ENCODE results near the gene FADS1. TPM values are rescaled to one million over a fixed set of nuclear protein-coding genes. Genes with fewer than 3 reads are reported as not detected.

Gene FADS1
- total RNA-seq, 2 experiments from 2014 or later = 63.6 to 68.2 TPM

DNA sequence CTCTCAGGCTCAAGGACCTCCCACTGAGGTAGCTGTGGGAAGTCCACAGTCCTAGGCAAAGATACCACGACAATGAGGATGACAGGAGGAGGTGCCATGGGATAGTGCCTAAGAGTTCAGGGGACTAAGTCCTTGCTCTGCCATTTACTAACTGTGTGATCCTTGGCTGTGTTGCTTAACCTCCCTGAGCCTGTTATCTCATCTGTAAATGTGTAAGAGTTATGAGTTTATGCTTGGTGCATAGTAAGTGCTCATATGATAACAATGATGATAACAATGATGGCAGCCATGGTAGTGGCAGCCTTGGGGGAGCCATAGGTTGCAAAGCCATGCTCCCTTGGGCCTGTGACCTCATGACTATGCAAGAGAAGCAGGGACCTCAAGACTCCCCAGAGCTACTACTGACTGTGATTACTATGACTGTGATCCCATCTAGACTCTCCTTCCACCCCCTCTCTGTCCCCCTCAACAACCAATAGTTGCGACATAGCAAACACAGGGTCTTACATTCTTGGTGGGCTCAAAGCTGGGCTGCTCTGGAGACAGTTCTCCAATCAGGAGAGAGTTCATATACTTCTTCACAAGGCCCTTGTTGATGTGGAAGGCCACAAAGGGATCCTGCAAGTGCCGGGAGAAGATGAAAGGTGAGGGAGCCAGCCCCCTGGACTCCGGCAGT, 3.9 kb downstream of the FADS1 start:
- H3K27ac Mint-ChIP-seq = no peak overlapping the region
- H3K9me3 Mint-ChIP-seq = no peaks in the 10 kb centered on the region
- DNase-seq = no peak
- peaks cover 9% of the 10 kb centered on the region for H3K27me3 Mint-ChIP-seq
- ChIA-PET CTCF (interaction anchor here (6.5 kb wide), 1 partner anchor 16 kb away, joined by 81 read pairs; no protein-coding TSS in a partner anchor), POLR2A (interaction anchor here (0.8 to 5.3 kb wide), 3 partner anchors 11 to 19 kb away, joined by 3 to 81 read pairs (median 6); partner anchors contain the start of genes FEN1 and TMEM258)
- peaks cover 53% of the 10 kb centered on the region for H3K36me3 Mint-ChIP-seq (ENCODE audit: low read depth)
- peaks cover 11% of the 10 kb centered on the region for H3K4me1 Mint-ChIP-seq
- H3K4me3 Mint-ChIP-seq = no peak overlapping the region

DNA sequence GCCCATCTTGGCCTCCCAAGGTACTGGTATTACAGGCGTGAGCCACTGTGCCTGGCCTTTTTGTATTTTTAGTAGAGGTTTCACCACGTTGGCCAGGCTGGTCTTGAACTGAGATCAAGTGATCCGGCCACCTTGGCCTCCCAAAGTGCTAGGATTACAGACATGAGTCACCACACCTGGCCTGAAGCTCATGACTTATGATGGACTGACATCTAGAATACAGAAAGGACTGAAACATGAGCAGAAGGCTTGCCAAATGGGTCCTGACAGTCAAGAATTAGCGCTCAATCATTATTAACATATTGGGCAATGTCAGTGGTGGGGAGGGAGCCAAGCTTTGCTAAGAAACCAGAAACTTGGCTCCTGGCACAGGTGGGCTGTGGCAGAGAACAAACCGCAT, 5.0 kb downstream of the FADS1 start:
- no peak overlapping the region for H3K27ac Mint-ChIP-seq
- H3K36me3 Mint-ChIP-seq (ENCODE audit: low read depth) = peaks cover 63% of the 10 kb centered on the region
- H3K9me3 Mint-ChIP-seq = no peaks in the 10 kb centered on the region
- no peak for DNase-seq
- H3K4me3 Mint-ChIP-seq = no peak overlapping the region
- H3K27me3 Mint-ChIP-seq = no peaks in the 10 kb centered on the region
- peaks cover 9% of the 10 kb centered on the region for H3K4me1 Mint-ChIP-seq
- ChIA-PET POLR2A (interaction anchor here (5.3 kb wide), 1 partner anchor 18 kb away, joined by 81 read pairs; the partner anchor contains the start of genes FEN1 and TMEM258), CTCF (interaction anchor here (6.5 kb wide), 1 partner anchor 15 kb away, joined by 81 read pairs; no protein-coding TSS in a partner anchor)

DNA sequence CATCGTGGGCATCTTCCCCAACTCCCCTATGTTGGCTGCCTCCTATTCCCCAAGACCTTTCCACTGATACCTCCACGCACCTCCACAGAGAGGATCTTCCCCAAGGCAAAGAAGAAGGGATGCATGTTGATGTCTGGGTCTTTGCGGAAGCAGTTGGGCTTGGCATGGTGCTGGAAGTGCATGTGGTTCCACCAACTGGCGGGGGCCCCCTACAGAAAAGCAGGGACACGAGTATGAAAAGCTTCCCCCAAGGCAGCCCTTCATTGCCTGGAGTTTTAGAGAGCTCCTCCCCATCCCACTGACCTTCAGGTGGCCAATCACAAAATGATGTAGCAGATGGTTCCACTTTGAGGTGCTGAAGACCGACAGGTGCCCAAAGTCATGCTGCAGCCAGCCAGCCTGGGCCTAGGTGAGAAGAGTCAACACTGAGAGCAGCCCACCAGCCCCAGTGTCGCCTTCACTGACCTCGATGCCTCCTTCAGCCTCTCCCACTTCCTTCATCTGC, 6.1 kb downstream of the FADS1 start:
- DNase-seq = no peak
- H3K27ac Mint-ChIP-seq = no peak overlapping the region
- peaks cover 9% of the 10 kb centered on the region for H3K4me1 Mint-ChIP-seq
- ChIA-PET CTCF (interaction anchor here (2.1 kb wide), 1 partner anchor 14 kb away, joined by 8 read pairs; no protein-coding TSS in a partner anchor), POLR2A (no interaction called here)
- H3K36me3 Mint-ChIP-seq (ENCODE audit: low read depth) = peaks cover 64% of the 10 kb centered on the region
- H3K27me3 Mint-ChIP-seq = no peaks in the 10 kb centered on the region
- no peak overlapping the region for H3K4me3 Mint-ChIP-seq
- H3K9me3 Mint-ChIP-seq = no peaks in the 10 kb centered on the region

DNA sequence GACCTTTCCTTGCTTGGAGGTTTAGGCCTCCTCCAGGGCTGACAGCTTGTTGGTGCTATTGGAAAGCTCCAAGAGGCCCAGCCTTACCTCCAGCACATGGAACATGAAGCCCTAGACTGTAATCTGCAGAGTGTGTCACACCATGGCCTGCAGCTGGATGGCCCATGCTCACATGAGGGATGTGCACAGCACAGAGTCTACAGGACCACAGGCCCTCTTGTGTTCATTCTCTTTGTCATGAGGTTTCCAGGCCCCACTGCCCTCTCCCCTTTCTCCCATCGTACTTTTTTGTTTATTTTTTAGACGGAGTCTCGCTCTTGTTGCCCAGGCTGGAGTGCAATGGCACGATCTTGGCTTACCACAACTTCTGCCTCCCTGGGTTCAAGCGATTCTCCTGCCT, 10.0 kb downstream of the FADS1 start:
- H3K4me1 Mint-ChIP-seq = no peaks in the 10 kb centered on the region
- peaks cover 64% of the 10 kb centered on the region for H3K36me3 Mint-ChIP-seq (ENCODE audit: low read depth)
- CTCF ChIA-PET = interaction anchor here (1.1 to 3.4 kb wide), 3 partner anchors 9 to 275 kb away, joined by 3 to 32 read pairs (median 5); no protein-coding TSS in a partner anchor
- no peak for DNase-seq
- H3K27ac Mint-ChIP-seq = no peak overlapping the region
- no peaks in the 10 kb centered on the region for H3K27me3 Mint-ChIP-seq
- no peaks in the 10 kb centered on the region for H3K9me3 Mint-ChIP-seq
- no peak overlapping the region for H3K4me3 Mint-ChIP-seq
- POLR2A ChIA-PET = interaction anchor here (0.7 to 3.9 kb wide), 5 partner anchors 9 to 1175 kb away, joined by 3 to 19 read pairs (median 13); partner anchors contain the start of genes FADS1, FEN1 and TMEM258

DNA sequence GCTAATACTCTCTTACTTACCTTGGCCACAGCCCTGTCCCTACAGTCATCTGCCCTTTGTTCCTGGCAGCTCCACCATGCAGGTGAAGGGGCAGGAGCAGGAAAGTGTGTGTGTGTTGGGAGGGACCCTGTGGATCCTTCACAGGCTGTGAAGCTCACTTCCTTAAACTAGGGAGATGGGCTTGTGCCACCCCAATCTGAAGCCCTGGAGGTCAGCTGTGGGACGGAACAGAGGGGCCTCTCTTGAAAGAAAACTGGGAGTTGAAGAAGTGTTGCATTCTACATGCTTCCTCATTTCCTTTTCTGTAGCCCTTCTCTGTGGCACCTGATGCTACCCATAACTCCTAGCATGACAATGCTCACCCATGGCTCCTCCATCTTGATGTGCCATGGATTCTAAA, 11.7 kb downstream of the FADS1 start:
- DNase-seq = no peak
- Mint-ChIP-seq H3K27ac (no peak overlapping the region), H3K4me3 (no peak overlapping the region), H3K4me1 (peaks cover 5% of the 10 kb centered on the region), H3K36me3 (ENCODE audit: low read depth) (peaks cover 64% of the 10 kb centered on the region), H3K27me3 (no peaks in the 10 kb centered on the region), H3K9me3 (no peaks in the 10 kb centered on the region)
- ChIA-PET CTCF (interaction anchor here (3.4 kb wide), 1 partner anchor 8 kb away, joined by 32 read pairs; no protein-coding TSS in a partner anchor), POLR2A (interaction anchor here (2.2 to 3.9 kb wide), 2 partner anchors 11 to 12 kb away, joined by 13 to 19 read pairs; partner anchors contain the start of genes FADS1, FEN1 and TMEM258)

DNA sequence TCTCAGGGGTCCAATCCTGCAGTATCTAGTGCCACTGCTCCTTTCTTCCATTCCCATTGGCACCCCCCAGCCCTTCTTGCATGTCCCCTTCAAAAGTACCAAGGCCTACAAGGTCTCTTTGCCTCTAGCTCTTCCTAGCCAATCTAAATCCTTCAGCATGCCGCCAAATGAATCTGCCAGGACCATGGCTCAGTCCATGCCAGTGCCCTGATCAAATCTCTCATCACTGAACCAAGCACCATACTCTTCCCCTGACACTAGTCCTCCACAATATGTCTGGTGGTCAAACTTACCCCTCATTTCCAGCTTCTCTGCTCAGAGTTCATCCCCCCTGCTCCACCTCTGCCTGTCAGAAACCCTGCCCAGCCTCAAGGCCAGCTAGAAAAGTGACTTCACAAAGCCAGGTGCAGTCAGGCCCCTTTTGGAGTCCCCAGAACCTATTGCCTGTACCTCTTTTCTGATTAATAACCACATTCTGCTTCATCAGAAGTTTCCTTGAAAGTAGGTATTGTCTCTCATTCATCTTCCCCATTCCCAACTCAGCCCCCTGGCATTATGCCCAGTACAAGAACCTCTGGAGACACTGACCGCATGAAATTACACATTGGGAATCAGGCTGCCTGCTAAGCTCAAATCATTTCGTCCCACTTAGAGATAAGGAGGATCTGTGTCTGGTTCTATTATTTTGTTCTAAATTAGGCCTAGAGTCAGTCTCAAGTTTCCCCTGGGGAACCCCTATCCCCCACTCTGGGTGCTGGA, 12.7 kb downstream of the FADS1 start:
- ChIA-PET POLR2A (interaction anchor here (0.8 to 4.2 kb wide), 3 partner anchors 9 to 12 kb away, joined by 3 to 31 read pairs (median 3); partner anchors contain the start of genes FEN1 and TMEM258), CTCF (interaction anchor here (1.5 to 1.7 kb wide), 2 partner anchors 11 to 304 kb away, joined by 3 to 5 read pairs; no protein-coding TSS in a partner anchor)
- Mint-ChIP-seq H3K4me1 (peaks cover 13% of the 10 kb centered on the region), H3K9me3 (no peaks in the 10 kb centered on the region), H3K36me3 (ENCODE audit: low read depth) (peaks cover 69% of the 10 kb centered on the region), H3K27ac (peak overlapping the region; percentile 7), H3K4me3 (no peak overlapping the region), H3K27me3 (no peaks in the 10 kb centered on the region)
- DNase-seq = no peak

DNA sequence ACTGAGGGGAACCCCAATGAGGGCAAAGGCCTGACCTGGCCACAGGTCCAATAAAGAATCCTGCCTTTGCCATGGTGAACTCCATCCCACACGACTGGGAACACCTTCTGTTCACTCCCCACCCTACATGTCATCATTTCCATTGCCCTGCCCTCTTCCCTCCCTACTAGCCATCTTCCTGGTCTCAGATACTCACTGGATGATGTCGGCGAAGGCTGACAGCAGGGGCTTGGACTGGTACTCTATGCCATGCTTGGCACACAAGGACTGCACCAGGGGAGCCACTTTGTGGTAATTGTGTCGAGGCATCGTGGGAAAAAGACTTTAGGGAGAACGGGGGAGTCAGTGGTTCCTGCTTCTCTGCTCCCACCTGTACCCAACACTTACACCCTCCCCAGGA, 14.2 kb downstream of the FADS1 start:
- Mint-ChIP-seq H3K4me3 (no peak overlapping the region), H3K36me3 (ENCODE audit: low read depth) (peaks cover 72% of the 10 kb centered on the region), H3K27me3 (no peaks in the 10 kb centered on the region), H3K9me3 (no peaks in the 10 kb centered on the region), H3K27ac (no peak overlapping the region), H3K4me1 (peaks cover 20% of the 10 kb centered on the region)
- CTCF ChIA-PET = interaction anchor here (0.6 to 2.4 kb wide), 2 partner anchors 38 to 279 kb away, joined by 3 to 9 read pairs; no protein-coding TSS in a partner anchor
- no peak for DNase-seq
- POLR2A ChIA-PET = interaction anchor here (4.2 kb wide), 1 partner anchor 10 kb away, joined by 31 read pairs; the partner anchor contains the start of genes FEN1 and TMEM258

DNA sequence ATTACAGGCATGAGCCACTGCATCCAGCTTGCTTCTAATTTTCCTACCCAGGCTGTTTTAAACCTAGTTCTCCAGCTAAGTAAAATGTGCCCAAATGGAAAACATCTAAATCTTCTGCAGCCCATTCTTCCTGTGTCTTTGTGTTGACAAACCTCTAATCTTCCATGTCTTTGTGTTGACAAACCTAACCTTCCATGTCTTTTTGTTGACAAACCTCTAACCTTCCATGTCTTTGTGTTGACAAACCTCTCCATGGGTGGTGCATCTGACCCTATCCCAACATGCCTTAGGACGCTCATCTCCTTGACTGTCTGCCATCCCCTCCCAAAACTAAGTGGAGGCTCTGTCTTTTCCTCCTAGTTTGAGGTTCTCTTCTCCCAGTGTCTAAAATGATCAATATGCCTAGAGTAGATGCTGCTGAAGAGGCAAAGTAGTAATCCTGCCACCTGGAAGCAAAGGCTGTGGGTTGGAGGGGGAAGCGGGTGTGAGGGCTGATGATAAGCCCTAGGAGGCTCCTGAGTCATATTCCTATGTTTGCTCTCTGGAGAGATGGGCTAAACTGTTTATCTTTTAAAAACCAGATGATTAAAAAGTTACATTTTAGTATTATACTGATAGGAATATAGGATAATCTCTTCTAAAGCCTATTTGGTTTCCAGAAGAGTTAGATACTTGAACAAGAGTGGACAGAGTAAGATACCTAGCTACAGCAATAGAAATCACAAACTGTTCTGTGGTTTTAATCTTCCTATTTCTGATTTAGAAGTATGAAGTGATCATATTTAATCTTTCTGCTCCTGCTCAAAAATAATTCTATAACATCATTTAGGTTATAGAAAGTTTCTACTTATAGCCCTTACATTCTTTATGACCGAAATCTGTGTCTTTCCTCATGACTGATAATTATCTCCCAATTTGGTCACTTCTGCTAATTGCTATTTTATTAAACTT, 16.2 kb downstream of the FADS1 start:
- peaks cover 75% of the 10 kb centered on the region for H3K36me3 Mint-ChIP-seq (ENCODE audit: low read depth)
- no peak overlapping the region for H3K27ac Mint-ChIP-seq
- H3K4me3 Mint-ChIP-seq = no peak overlapping the region
- H3K27me3 Mint-ChIP-seq = no peaks in the 10 kb centered on the region
- H3K4me1 Mint-ChIP-seq = peaks cover 39% of the 10 kb centered on the region
- no peaks in the 10 kb centered on the region for H3K9me3 Mint-ChIP-seq
- CTCF ChIA-PET = interaction anchor here (1.1 to 2.4 kb wide), 4 partner anchors 9 to 307 kb away, joined by 3 to 9 read pairs (median 4); no protein-coding TSS in a partner anchor
- POLR2A ChIA-PET = interaction anchor here (1.2 to 4.2 kb wide), 6 partner anchors 8 to 307 kb away, joined by 3 to 31 read pairs (median 4); partner anchors contain the start of genes FADS1, FEN1 and TMEM258
- DNase-seq = no peak

DNA sequence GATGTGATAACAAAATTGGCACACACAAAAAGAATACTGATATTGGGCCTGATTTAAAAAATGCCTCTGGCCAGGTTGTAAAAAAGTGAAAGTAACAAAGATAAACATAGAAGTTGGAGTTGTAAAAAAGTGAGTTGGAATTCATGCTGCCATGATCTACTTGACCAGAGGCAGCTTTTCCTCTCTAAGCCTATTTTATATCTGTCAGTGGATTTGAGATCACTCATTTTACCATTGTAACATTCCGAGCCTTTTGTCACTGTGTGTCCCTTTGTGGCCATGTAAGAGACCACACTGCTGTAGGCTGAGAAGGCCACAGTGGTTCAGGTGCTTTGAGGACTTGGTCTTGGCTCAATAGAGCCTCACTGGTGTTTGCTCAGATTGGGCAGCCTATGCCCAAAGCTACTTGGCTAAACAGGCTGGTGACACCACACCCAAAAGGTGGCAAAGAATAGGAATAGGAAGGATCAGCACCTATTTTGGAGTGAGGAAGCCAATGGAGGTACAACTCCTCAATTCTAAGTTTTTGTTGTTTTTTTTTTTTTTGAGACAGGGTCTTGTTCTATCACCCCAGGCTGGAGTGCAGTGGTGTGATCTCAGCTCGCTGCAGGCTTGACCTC, 17.0 kb downstream of the FADS1 start:
- no peaks in the 10 kb centered on the region for H3K27me3 Mint-ChIP-seq
- no peak for DNase-seq
- H3K4me1 Mint-ChIP-seq = peaks cover 47% of the 10 kb centered on the region
- POLR2A ChIA-PET = interaction anchor here (1.6 to 4.0 kb wide), 2 partner anchors 11 to 16 kb away, joined by 4 to 29 read pairs; partner anchors contain the start of gene FADS1
- no peaks in the 10 kb centered on the region for H3K9me3 Mint-ChIP-seq
- peaks cover 76% of the 10 kb centered on the region for H3K36me3 Mint-ChIP-seq (ENCODE audit: low read depth)
- H3K4me3 Mint-ChIP-seq = no peak overlapping the region
- H3K27ac Mint-ChIP-seq = no peak overlapping the region
- CTCF ChIA-PET = interaction anchor here (1.2 to 5.2 kb wide), 4 partner anchors 15 to 313 kb away, joined by 3 to 81 read pairs (median 4); partner anchors contain the start of genes FADS1 and FADS2

DNA sequence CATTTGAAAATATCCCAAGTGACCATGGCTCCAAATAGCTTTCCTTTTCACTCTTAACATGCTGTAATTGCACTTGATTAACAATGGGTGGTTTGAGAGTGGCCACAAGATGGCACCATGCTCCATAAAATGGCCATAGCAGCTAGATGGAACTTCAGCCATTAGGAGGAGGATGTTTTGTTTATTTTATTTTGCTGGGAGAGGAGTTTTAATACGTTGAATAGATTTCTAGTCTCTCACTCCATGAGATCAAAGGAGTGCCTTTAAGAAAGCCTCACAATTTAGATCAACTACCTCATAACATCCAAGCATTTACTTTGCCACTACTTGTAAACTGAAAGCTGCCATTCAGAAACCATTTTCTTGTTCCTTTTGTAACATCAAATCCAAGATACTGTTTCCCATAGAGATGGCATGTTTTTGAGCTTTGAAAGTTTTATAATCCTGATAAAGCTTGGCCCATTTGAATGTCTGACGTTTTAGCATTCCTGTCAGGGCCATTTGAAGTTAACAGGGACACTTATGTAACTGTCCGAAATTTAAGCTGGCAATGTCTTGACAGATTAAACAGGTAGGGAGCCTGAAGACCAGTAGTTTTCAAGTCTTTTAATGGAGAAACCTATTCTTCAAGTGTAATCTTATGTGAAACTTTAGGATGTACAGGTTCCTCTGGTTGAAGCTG, 19.4 kb downstream of the FADS1 start:
- H3K36me3 Mint-ChIP-seq (ENCODE audit: low read depth) = peaks cover 71% of the 10 kb centered on the region
- H3K4me3 Mint-ChIP-seq = no peak overlapping the region
- no peaks in the 10 kb centered on the region for H3K27me3 Mint-ChIP-seq
- DNase-seq = peak; percentile 81
- POLR2A ChIA-PET = interaction anchor here (0.8 to 4.0 kb wide), 12 partner anchors 9 to 310 kb away, joined by 3 to 29 read pairs (median 4); partner anchors contain the start of genes FADS1, FADS2 and FADS3
- CTCF ChIA-PET = interaction anchor here (0.7 to 5.2 kb wide), 34 partner anchors 9 to 327 kb away, joined by 3 to 81 read pairs (median 5); partner anchors contain the start of genes FADS1, FADS2, FADS3 and FTH1
- peaks cover 57% of the 10 kb centered on the region for H3K4me1 Mint-ChIP-seq
- H3K27ac Mint-ChIP-seq = peak overlapping the region; percentile 24
- H3K9me3 Mint-ChIP-seq = no peaks in the 10 kb centered on the region

Data from activated CD4-positive, alpha-beta memory T cell treated with anti-CD3 and anti-CD28 coated beads, Interleukin-2, amount 10 ng/mL, durations not matched to agents 7 days and 5 days (primary cell).